HTERT RPE-1 (cell line): Measurements from ENCODE around the gene GPR39.

Experiments
- in situ Hi-C: fragments of 300-500 bp; cut with MboI; formaldehyde crosslinking; loops from 4 replicates; pipeline ENCODE4 v1.14.3; 2020; ENCODE audit warnings: low sequenced_read_pairs

The GPR39 gene

GRCh38 chr2:132412021-132412420 lies 4.6 kb upstream of the GPR39 start:
- in situ Hi-C loops: no loop called here

- in situ Hi-C loops: no loop called here
Observed at GRCh38 chr2:132414081-132414480, 2.5 kb upstream of the GPR39 start.

GRCh38 chr2:132415256-132415914 lies 1.2 kb upstream of the GPR39 start:
- in situ Hi-C loops: no loop called here

GRCh38 chr2:132415915-132416722 lies 486 bp upstream of the GPR39 start:
- in situ Hi-C loops: no loop called here

- in situ Hi-C loops: no loop called here
Observed at GRCh38 chr2:132417430-132418035, 928 bp downstream of the GPR39 start.

- in situ Hi-C loops: no loop called here
Observed at GRCh38 chr2:132419235-132419634, 2.6 kb downstream of the GPR39 start.

GRCh38 chr2:132419941-132420340 lies 3.3 kb downstream of the GPR39 start:
- in situ Hi-C loops: no loop called here

GRCh38 chr2:132420816-132421805 lies 4.5 kb downstream of the GPR39 start:
- in situ Hi-C loops: no loop called here

- in situ Hi-C loops: no loop called here
Observed at GRCh38 chr2:132422736-132423135, 6.1 kb downstream of the GPR39 start.

GRCh38 chr2:132424526-132425121 lies 8.0 kb downstream of the GPR39 start:
- in situ Hi-C loops: no loop called here

GRCh38 chr2:132426033-132426432 lies 9.4 kb downstream of the GPR39 start:
- in situ Hi-C loops: no loop called here

- in situ Hi-C loops: no loop called here
Observed at GRCh38 chr2:132426656-132427055, 10.1 kb downstream of the GPR39 start.

GRCh38 chr2:132429351-132429750 lies 12.7 kb downstream of the GPR39 start:
- in situ Hi-C loops: no loop called here

GRCh38 chr2:132429941-132430573 lies 13.5 kb downstream of the GPR39 start:
- in situ Hi-C loops: no loop called here

- in situ Hi-C loops: no loop called here
Observed at GRCh38 chr2:132430895-132431294, 14.3 kb downstream of the GPR39 start.

- in situ Hi-C loops: no loop called here
Observed at GRCh38 chr2:132437852-132438669, 21.5 kb downstream of the GPR39 start.

- in situ Hi-C loops: no loop called here
Observed at GRCh38 chr2:132438691-132439090, 22.1 kb downstream of the GPR39 start.

- in situ Hi-C loops: no loop called here
Observed at GRCh38 chr2:132439703-132440398, 23.2 kb downstream of the GPR39 start.
